SW 1271 (cell line): ENCODE results near the gene VRK2.
"Not testable (repeated sequence)": the region's sequence is repeated elsewhere in the genome, so short reads cannot be mapped to it uniquely, and the experiment has no call there.

Source experiments
- DNase-seq, 2 experiments: peaks; one replicate each; lab custom pipeline; 2025; lab: John Stamatoyannopoulos, UW

VRK2 gene

DNA sequence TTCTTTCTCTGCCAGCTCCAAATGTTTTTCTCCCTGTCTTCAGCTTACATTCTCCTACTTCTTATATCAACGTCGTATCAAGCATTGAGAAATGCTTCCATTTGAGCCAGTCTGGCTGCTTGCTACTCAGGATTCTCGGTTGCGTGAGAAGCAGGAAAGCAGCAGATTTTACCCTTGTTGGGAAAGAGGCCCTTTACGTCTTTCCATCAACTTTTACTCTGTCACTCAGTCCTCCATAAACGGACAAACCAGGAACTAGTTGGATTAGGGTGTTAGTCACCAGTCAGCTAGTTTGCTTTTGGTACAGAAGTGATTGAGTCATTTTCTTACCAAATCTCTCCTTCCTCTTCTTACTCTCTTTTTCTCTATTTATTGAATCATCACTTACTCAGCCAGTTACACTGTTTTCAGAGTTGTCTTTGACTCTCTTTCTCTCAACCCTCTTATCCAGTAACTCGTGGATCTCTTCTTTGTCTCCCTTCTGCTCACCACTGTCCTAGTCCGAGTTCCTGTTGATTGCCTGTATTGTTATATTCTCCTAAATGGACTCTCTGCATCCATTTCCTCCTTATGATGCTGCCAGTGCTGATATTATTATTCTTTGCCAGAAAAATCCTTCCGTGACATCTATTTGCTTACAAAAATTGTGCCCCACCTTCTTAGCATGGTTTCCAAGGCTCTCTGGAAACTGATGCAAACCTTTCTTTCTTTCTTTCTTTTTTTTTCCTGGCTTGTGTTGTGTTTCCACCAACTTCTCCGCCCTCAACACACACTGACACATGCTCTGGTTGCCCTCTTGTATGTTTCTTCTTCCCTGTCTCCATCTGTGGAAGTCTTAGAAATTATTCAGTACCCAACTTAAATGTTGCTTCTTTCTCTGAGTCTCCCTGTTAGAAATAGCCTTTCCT lies 61.5 kb downstream of the VRK2 start:
- peak; percentile 68 to 82 for DNase-seq

DNA sequence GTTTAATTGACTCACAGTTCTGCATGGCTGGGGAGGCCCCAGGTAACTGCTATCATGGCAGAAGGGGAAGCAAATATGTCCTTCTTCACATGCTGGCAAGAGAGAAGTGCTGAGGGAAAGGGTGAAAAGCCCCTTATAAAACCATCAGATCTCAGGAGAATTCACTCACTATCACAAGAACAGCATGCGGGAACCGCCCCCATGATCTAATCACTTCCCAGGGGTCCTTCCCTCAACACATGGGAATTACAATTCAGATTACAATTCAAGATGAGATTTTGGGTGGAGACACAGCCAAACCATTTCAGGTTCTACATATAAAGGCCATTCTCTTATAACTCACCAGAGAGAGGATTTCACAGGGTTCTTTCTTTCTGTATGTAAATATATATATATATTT lies 62.9 kb downstream of the VRK2 start:
- DNase-seq: no peak

DNA sequence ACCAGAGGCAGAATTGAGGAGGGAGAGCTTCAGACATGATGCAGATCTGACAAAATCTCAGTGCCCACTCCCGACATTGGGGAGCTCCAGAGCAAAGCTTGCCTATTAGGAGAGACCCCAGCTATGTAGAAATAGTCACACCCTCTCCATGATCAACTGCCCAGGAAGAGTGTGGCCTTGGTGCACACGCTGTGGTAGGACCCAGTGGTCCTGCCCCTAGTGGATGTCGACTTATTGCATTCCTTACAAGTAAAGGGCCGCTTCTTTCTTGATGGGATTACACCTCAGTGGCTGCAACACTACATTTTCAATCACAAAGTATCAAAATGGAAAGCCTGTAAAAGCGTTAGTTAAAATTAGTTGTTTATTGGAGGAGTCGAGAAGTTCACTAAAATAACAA lies 64.2 kb downstream of the VRK2 start:
- no peak for DNase-seq

DNA sequence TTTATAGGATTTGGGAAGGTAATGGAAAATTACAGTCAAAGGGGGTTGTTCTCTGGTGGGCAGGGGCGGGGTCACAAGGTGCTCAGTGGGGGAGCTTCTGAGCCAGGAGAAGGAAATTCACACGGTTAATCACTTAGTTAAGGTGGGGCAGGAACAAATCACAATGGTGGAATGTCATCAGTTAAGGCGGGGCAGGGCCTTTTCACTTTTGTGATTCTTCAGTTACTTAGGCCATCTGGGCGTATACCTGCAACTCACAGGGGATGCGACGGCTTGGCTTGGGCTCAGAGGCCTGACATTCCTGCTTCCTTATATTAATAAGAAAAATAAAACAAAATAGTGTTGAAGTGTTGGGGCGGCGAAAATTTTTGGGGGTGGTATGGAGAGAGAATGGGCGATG lies 67.0 kb downstream of the VRK2 start:
- DNase-seq: not testable (repeated sequence)

DNA sequence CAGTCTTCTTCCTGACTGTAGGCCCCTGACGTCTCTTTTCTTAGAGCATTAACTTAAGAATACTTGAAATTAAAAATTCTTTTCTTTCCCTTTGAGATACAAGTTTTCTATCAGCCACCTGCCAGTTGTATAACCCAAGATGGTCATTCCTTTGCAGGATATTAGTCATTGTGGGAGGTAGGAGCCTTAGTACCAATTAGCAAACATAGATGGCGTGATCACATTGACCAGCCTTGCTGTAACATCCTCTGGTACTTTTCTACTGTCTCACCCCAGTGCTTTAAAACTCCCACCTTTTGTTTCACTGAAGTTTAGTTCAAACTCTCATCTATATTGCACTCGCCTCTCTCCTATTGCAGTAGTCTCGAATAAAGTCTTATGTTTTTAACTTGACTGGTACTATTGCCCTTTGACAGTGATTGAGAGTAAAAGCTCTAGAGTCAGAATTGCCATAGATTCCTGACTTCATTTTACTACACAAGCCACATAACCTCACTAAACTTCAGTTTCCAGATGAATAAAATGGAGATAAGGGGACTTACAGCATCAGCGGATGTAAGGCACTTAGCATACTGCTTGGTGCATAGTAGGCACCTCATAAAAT lies 74.1 kb downstream of the VRK2 start:
- DNase-seq: no peak

DNA sequence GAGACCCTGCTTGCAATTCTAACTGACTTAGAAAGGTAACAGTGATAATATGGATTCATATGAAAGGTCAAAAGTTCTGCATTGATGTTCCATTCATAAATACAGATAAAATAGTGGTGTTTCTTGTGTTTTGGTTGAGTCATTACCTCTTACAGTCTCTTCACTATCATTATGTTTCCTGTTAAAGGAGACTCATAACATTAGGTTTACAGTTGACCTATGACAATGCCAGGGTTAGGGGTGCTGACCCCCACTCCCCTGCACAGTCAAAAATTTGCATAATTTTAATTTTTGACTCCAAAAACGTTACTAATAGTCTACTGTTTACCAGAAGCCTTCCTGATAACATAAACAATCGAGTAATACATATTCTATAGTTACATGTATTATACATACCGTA lies 75.4 kb downstream of the VRK2 start:
- no peak for DNase-seq

DNA sequence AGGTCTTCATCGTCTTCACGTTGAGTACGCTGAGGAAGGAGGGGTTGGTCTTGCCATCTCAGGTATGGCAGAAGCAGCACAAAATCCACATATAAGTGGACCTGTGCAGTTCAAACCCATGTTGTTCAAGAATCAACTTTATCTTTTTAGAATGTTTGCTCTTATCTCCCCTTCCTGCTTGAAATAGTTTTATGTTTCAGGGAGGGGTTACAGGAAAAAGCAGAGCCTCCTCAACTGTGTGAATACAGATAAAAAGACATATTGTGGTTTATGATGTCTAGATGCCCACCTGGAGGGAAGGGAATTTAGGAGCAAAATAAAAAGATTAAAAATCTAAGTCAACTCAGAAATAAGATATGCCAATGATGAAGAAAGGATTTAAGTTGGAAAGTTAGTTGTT lies 75.9 kb downstream of the VRK2 start:
- DNase-seq: no peak

DNA sequence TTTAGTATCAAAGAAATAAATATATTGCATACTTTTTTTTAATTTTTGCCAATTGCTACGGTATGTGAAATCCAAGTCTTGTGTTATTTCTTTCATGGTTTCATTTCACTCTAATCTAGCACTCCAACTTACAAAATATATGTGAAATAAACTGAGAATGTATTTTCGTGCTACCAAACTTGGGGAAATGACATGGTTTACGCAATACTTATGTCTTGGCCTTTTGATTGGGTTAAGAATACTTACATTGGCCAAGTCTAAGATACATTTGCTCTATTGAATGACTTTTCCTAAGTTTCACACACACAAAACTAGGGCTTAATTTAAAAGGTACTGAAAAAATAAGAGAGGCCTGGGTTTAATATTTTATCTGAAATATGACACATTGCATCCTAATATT lies 80.5 kb downstream of the VRK2 start:
- DNase-seq: no peak

DNA sequence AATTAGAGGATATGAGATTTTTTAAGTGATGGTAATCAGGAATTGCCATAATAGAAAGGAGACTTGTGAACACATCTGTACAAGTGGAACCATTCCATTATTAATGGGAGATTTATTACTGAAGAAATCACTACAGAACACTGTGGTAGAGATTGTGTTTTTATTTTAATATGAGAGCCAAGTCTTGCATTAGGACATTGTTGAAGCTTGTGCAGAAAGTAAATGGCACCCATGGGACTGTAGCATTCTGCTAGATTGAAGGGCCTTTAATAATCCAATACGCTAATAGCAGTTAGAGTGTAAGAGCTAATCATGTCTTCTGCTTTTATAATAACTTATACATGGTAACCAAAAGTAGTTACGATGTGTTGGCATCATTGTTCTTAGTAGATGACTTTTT lies 83.6 kb downstream of the VRK2 start:
- no peak for DNase-seq

DNA sequence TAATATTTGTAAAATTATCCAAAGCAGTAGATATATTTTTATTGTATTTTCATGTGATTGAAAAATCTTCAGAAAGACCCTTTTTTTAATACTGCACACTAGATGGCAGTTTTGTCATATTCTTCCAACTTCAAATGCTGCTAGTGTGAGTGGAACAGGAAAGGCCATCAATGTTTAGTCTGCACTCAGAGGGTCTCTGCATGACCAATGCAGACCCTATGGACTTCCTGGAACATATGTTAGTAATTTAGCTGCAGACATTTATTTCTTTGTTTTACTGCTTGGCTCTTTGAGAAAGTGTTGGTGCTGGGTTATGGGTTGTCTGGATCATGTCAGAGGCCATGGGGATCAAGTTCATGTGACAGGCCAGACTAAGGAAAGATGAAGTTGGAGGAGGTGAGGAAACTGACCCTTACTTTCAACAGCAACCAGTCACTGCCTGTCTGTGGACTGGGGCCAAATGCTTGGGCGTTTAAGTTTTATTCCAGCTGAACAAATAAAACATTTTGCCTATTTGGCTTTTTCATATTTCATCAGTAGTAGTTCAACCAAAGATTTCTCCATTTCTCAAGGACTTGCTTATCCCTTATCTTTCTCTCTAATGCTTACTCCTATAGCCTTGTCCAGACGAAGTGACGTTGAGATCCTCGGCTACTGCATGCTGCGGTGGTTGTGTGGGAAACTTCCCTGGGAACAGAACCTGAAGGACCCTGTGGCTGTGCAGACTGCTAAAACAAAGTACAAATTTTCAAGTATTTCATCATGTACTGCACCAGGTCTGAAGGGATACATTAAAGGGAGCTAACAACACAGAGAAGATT lies 84.8 kb downstream of the VRK2 start:
- peak in 1 of 2 experiments; percentile 11 for DNase-seq

DNA sequence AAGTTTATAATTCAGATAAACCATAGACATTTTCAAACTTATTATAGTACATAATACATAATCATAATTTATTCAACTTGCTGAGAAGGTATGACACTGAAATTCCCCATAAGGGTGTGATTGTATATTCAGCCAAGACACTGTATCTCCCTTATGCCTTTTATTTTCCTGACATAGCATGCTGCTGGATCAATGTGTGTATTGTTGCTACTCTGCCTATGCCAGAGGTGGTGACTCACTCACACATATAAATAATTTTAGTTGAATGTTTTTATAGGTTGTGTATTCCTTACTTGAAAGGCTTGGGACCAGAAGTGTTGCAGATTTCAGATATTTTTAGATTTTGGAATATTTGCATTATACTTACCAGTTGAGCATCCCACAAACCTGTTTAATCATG lies 86.8 kb downstream of the VRK2 start:
- DNase-seq: no peak

DNA sequence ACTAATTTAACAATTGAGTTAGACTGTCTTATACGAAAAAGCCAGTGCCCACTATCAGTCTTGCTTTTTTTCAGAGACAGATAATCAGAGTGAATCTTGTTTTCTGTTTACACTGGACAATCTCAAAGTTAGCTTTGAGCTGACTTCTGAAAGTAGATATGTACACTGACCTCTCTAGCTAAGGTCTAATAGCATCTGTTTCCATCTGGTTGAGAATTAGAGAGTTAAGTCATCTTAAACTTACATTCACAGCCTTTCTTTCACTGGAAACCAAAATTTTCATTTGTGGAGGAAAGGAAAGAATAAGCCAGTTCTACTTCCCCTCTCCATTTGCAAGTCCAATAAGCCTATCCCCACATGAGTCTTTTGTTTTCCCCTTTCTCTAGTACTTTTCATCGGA lies 89.3 kb downstream of the VRK2 start:
- DNase-seq: no peak

DNA sequence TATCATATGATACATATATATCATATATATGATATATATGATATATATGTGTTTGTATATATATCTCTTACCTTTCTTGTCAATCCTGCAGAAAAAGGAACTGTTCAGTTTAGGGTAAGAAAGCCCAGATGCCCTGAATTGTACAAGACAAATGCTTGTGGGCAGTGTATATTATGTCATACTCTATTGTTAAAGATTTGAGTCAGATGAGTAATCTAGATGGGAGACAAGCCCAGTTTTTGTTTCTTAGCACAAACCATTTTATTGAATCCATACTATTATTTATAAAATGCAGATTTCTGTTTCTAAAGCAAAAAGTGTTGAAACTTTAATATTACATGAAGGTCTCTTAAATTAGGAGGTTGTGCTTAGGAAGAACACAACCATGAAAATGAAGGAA lies 90.6 kb downstream of the VRK2 start:
- no peak for DNase-seq

DNA sequence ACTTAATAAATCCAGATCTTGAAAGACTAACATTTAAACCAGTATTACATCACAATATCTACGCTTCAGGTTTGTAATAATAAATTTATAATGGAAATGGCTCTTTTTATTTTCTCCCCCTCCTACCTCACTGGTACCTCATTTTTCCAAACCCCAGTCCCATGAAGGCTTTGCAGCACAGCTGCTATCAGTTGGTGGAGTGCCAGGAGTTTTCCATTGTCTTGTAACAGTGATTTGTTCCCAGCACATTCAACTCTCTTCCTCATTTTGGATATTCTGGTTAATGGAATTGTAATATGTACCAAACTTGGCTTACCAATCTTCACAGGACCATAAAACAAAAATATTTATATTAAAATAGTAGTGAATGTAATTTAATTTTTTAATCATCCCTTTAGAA lies 91.2 kb downstream of the VRK2 start:
- no peak for DNase-seq

DNA sequence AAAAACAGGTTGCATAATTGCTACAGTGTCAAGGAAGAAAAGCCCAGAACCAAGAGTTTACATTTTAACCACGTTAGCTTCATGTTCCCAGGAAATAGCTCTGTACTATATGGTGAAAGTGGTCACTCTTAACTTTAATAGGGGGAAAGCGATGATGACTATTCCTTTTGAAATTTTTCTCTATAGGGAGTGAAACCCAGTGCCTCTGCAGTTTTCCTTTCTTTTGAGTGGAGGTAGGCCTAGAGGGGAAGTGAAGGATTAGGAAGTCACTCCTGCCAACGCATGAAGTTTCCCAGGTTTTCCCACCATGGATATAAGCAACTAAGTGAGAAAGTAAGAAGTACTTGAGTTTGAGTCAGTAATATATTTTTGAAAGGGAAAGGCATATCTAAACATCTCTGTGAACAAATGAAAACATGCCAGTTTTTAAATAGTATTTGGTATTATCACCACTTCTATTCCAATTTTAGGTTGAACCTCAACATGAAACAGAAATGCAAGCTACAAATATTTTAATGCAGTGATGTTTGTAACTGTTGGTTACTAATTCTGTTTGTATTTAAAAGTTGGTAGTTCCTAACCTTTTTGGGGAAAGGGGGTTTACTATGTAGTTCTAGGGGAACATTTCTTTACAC lies 91.9 kb downstream of the VRK2 start:
- DNase-seq: no peak

DNA sequence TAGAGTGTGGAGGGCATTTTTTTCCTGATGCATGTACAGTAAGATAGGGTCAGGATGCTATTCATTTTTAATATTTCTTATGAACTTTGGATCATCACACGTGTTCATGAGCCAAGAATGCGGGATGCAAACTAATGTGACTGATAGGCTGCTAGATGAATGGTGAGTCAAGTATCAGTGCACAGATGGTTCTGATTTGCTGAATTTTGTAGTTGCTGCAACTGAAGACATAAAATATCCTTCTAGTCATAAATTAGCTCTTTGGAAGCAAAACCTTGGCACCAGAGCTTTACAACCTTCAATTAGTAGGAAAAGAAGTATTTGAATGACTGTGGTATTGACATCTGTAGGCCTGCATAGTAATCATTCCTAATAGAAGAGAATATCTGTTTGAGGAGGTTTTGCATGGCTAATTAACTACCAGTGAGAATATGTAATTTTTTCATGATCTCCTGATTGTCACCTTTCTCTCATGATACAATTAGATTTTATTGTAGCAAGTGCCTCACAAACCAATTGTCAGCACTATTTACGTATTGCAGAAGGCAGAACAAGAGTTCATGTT lies 94.0 kb downstream of the VRK2 start:
- DNase-seq: no peak

DNA sequence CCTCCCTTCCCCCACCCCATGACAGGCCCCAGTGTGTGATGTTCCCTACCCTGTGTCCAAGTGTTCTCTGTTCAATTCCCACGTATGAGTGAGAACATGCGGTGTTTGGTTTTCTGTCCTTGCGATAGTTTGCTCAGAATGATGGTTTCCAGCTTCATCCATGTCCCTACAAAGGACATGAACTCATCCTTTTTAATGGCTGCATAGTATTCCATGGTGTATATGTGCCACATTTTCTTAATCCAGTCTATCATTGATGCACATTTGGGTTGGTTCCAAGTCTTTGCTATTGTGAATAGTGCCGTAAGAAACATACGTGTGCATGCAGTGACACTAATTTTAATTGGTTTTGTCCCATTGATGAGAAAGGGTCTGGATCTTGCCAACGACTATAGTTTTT lies 99.2 kb downstream of the VRK2 start:
- not testable (repeated sequence) for DNase-seq

DNA sequence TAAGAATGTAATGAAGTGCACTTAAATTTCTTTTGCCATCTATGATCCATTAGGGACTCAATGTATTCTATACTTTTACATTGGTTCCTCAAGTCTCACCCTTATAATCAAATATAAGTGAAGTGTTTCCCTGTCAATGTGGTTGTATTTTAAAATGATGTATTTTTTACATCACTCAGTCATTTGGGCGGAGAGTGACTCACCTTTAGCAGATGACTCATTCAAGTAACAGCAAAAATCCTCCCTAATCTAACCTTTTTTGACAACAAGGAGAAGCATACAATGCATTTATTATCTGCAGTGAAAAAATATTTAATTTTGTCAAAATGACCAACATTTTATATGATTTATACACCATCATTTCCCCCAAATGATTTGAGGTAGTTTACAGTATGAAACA lies 100.1 kb downstream of the VRK2 start:
- peak; percentile 7 to 46 for DNase-seq

DNA sequence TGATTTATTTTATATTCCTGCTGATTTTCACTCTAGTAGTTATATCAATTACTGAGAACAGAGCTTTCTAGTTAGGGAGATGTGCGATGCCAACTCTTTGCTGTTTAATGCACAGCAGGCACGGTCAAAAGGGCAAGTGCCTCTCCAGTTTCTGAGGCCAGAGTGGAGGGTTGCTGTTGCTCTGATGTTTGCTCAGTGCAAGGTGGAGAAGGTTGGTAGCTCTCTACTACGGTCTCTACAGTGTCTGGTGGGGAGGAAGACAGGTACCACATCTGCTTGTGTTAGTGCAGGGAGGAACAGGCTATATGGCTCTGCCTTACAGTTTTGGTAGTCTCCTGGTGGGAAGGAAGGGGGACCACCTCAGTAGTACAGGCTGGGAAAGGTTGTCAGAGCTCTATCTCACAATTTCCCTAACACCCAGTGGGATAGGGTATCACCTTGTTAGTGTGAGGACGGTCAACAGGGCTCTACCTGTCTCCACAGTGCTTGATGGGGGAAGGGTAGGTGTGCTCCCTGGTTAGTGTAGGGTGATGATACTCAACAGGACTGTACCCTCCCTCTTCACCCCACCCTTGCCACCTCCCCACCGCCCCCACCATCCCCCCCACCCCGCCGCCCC lies 108.7 kb downstream of the VRK2 start:
- no peak for DNase-seq

DNA sequence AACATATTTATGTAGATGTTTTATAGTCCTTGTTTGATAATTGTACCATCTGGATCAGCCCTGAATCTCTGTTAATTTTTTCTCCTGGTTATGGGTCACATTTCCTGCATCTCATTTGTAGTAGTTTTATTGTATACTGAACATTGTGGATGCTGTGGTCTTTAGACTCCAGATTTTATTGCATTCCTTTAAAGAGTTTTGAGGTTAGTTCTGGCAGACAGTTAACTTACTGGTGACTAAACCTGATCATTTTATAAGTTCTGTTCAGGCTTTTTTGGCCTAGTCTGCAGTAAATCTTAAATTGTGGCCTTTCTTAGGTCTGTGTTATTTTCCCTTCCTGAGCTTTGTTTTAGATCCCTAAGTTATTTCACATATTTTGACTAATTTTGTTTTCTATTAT lies 110.2 kb downstream of the VRK2 start:
- no peak for DNase-seq

DNA sequence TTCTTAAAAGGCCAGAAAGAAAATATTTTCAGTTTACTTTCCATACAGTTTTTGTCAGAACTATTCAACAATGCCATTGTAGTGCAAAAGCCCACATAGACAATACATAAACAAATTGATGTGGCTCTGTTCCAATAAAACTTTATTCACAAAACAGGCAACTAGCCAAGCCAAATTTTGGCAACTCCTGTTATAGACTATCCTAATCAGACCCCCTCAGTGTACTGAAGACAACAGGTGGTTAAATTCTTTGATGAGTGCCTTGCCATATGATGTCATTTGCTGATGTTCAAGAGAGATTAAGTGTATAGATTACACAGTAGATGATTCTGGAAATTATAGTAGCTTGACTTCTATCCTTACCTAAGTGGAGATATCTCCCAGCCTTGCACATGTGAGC lies 111.1 kb downstream of the VRK2 start:
- no peak for DNase-seq

DNA sequence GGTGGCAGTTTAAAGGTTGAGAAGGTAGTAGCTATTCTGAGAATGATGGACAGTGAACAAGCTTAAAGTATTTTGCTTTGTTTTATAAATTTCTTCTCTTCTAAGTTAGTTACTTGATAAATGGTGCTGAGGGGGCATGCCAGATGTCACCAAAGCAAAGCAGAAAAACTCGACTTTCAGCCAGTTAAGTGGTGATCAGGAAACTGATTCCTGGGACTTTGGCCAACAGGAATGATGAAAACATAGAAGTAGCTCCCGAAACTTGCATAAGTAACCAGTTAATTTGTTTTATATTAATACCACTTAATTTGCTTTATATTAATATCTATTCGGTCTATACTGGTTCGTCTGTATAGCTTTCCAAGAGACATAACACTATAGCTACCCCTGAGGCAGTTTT lies 111.9 kb downstream of the VRK2 start:
- DNase-seq: no peak
